ENCODE results near the gene MARK3. TPM values are rescaled to one million over a fixed set of nuclear protein-coding genes. Genes with fewer than 3 reads are reported as not detected.

Gene MARK3
- total and polyA plus RNA-seq, 2 of the 4 experiments (the other 2 are of a cell fraction): 78.5 to 80.5 TPM

- Histone ChIP-seq H2AK9ac (replicated peaks; ENCODE audit: low read depth, low read length, poor library complexity) (no peak overlapping the region), H2AK5ac (ENCODE audit: low read depth, low read length) (no peak overlapping the region), H3K23ac (ENCODE audit: low read depth, low read length) (no peak overlapping the region), H3K14ac (replicated peaks; ENCODE audit: low read depth, low read length) (no peak overlapping the region), H3K27ac (ENCODE audit: insufficient read depth, low read length) (no peak overlapping the region), H2BK120ac (ENCODE audit: low read depth, low read length) (no peak overlapping the region), H2AFZ (replicated peaks; ENCODE audit: low read length, poor library complexity) (no peak overlapping the region), H3K4me1 (ENCODE audit: control insufficient read depth, insufficient read depth, low read length) (no peaks in the 10 kb centered on the region), H2BK15ac (ENCODE audit: low read depth, low read length) (no peak overlapping the region), H2BK20ac (ENCODE audit: low read depth, low read length) (no peak overlapping the region), H3K4me2 (ENCODE audit: low read depth, low read length) (no peak overlapping the region), H3K18ac (ENCODE audit: low read depth, low read length) (no peak overlapping the region), H4K91ac (ENCODE audit: insufficient read depth, low read depth, low read length) (no peak overlapping the region), H3K4ac (ENCODE audit: low read depth, low read length) (no peak overlapping the region), H3K9me1 (ENCODE audit: insufficient read depth, low read length) (peaks cover 7% of the 10 kb centered on the region), H3K27me3 (ENCODE audit: control insufficient read depth, insufficient read depth, low read length) (no peaks in the 10 kb centered on the region), H4K8ac (ENCODE audit: low read depth in 2 of 2, low read length in 2 of 2) (no peak overlapping the region), H3K4me3 (ENCODE audit: insufficient read depth, low read depth, low read length) (no peak overlapping the region), H3K9me3 (ENCODE audit: control insufficient read depth, insufficient read depth, low read length) (no peaks in the 10 kb centered on the region), H4K5ac (ENCODE audit: low read depth, low read length) (no peak overlapping the region), H3K36me3 (ENCODE audit: control insufficient read depth, insufficient read depth, low read length) (peaks cover 38% of the 10 kb centered on the region), H3K9ac (ENCODE audit: low read depth, low read length) (no peak overlapping the region), H2BK5ac (ENCODE audit: low read depth, low read length, poor library complexity, severe bottlenecking) (no peak overlapping the region), H3K56ac (ENCODE audit: extremely low read depth, insufficient read depth, low read length) (no peak overlapping the region), H3K79me1 (ENCODE audit: low read depth in 1 of 2, low read length in 2 of 2) (peaks cover 20 to 38% of the 10 kb centered on the region in 2 experiments), H4K20me1 (ENCODE audit: insufficient read depth, low read length) (no peaks in the 10 kb centered on the region; the same call in none of the 2 replicates)
- in situ Hi-C loops (cut with MboI; ENCODE audit: low sequenced_read_pairs): no loop called here
- dilution Hi-C loops (cut with HindIII; ENCODE audit: low sequenced_read_pairs, unreplicated experiment): no loop called here
- DNase-seq (no peak), ATAC-seq (ENCODE audit: low read depth) (no peak)
- intact Hi-C loops (cut with micrococcal nuclease): no loop called here
- POLR2A ChIA-PET (ENCODE audit: unreplicated experiment): no interaction called here
- WGBS, 2 experiments (ENCODE audit: extremely low coverage in 2 of 2, insufficient read length in 1 of 2): 92% methylated on average over 2 of the region's 5 CpGs; no CpG with 5 or more reads in 1 of the 2 experiments
- no TSS peak for BruUV-seq (replicated peaks)
- CTCF ChIA-PET: no interaction called here
- TF ChIP-seq MXI1 (IDR thresholded peaks at IDR 0.05; ENCODE audit: borderline replicate concordance, low read depth, low read length) (no peak), BHLHE40 (IDR thresholded peaks at IDR 0.05; ENCODE audit: low read depth, low read length) (no peak), RFX5 (IDR thresholded peaks at IDR 0.05; ENCODE audit: low read depth, low read length) (no peak), CHD1 (IDR thresholded peaks at IDR 0.05; ENCODE audit: low read depth, low read length) (no peak), POLR2A (IDR thresholded peaks at IDR 0.05; ENCODE audit: low read depth, low read length) (no peak), CEBPB (IDR thresholded peaks at IDR 0.05; ENCODE audit: low read depth, low read length) (no peak), MAZ (IDR thresholded peaks at IDR 0.05; ENCODE audit: borderline replicate concordance, low read depth, low read length) (no peak), MAFK (IDR thresholded peaks at IDR 0.05; ENCODE audit: low read depth, low read length) (no peak), NFE2L2 (IDR thresholded peaks at IDR 0.05; ENCODE audit: low read depth, low read length) (no peak), SMC3 (IDR thresholded peaks at IDR 0.05; ENCODE audit: low read depth, low read length) (no peak), FOS (IDR thresholded peaks at IDR 0.05; ENCODE audit: low read depth, low read length) (no peak)
- TF ChIP-seq, protein P1, sequence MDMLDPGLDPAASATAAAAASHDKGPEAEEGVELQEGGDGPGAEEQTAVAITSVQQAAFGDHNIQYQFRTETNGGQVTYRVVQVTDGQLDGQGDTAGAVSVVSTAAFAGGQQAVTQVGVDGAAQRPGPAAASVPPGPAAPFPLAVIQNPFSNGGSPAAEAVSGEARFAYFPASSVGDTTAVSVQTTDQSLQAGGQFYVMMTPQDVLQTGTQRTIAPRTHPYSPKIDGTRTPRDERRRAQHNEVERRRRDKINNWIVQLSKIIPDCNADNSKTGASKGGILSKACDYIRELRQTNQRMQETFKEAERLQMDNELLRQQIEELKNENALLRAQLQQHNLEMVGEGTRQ (IDR thresholded peaks at IDR 0.05; ENCODE audit: low read depth, low read length): no peak
- TF ChIP-seq, protein P2, sequence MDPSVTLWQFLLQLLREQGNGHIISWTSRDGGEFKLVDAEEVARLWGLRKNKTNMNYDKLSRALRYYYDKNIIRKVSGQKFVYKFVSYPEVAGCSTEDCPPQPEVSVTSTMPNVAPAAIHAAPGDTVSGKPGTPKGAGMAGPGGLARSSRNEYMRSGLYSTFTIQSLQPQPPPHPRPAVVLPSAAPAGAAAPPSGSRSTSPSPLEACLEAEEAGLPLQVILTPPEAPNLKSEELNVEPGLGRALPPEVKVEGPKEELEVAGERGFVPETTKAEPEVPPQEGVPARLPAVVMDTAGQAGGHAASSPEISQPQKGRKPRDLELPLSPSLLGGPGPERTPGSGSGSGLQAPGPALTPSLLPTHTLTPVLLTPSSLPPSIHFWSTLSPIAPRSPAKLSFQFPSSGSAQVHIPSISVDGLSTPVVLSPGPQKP (IDR thresholded peaks at IDR 0.05; ENCODE audit: borderline replicate concordance, low read depth, low read length): no peak
- TF ChIP-seq, protein P3, sequence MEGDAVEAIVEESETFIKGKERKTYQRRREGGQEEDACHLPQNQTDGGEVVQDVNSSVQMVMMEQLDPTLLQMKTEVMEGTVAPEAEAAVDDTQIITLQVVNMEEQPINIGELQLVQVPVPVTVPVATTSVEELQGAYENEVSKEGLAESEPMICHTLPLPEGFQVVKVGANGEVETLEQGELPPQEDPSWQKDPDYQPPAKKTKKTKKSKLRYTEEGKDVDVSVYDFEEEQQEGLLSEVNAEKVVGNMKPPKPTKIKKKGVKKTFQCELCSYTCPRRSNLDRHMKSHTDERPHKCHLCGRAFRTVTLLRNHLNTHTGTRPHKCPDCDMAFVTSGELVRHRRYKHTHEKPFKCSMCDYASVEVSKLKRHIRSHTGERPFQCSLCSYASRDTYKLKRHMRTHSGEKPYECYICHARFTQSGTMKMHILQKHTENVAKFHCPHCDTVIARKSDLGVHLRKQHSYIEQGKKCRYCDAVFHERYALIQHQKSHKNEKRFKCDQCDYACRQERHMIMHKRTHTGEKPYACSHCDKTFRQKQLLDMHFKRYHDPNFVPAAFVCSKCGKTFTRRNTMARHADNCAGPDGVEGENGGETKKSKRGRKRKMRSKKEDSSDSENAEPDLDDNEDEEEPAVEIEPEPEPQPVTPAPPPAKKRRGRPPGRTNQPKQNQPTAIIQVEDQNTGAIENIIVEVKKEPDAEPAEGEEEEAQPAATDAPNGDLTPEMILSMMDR (conservative IDR thresholded peaks at IDR 0.05; ENCODE audit: low read depth, low read length): no peak
These were observed 91.4 kb downstream of the MARK3 start for GRCh38 chr14:103476631-103477030.

Data from IMR-90 (cell line).